ENCODE results near the gene PLPP3. TPM values are rescaled to one million over a fixed set of nuclear protein-coding genes. Genes with fewer than 3 reads are reported as not detected.
A peak's percentile ranks its signal among the peaks of the same experiment; 100 is the strongest.

PLPP3 gene
- total RNA-seq, 1 experiment from 2014 or later, result 26.7 TPM

DNA sequence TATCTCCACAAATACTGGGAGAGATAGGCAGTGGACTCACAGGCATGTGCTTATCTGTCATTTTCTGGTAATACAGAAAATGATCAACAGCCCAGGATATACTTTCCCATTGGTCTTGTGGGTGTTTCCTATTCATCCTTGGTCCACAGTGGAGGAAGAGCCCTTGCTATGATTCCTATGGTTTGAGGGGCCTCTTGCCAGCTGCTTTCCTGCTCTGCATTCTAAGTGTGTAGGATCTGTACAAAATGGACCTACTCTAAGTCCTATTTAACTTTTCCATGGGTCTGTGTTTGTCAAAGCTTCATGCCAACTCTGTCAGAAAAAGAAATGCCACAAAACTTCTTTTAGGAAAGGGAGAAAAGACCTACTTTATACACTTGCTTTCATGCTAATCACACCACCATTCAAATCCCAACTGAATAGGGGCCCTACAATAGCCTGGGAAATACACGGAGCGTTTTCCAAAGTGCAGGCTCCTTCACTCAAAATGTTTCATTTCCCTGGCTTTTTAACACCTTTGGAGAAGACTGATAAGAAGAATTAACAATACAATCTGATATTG lies 16.4 kb downstream of the PLPP3 start:
- no peak overlapping the region for H4K8ac ChIP-seq (replicated peaks; ENCODE audit: insufficient read length, low read depth, low read length)
- no peak overlapping the region for H3K27ac ChIP-seq (ENCODE audit: insufficient read length, low read depth, low read length)
- DNase-seq, result no peak
- WGBS (ENCODE audit: extremely low coverage, insufficient read length, low lambda C conversion rate), result no CpG with 5 or more reads among the region's 2 CpGs
- H3K4me1 Mint-ChIP-seq, result peaks cover 76 to 78% of the 10 kb centered on the region in 2 experiments
- H3K9me3 ChIP-seq (ENCODE audit: control insufficient read depth, low read depth, low read length), result no peaks in the 10 kb centered on the region
- H3K23ac ChIP-seq (ENCODE audit: insufficient read length, low read depth, low read length), result no peak overlapping the region
- H3K27ac Mint-ChIP-seq, result peak overlapping the region; percentile 71 to 85 (median 83); a peak in 6 of 7 replicates
- H3K9me3 Mint-ChIP-seq, result peaks cover 0 to 5% of the 10 kb centered on the region in 2 experiments; a peak in 1 of 5 replicates
- H3K79me1 ChIP-seq (ENCODE audit: insufficient read depth, low read depth, low read length, poor library complexity, severe bottlenecking), result no peaks in the 10 kb centered on the region
- no peak overlapping the region for H3K18ac ChIP-seq (ENCODE audit: insufficient read length, low read depth, low read length)
- no peak overlapping the region for H3K9ac ChIP-seq (ENCODE audit: extremely low read depth, insufficient read length, low read length)
- H3K14ac ChIP-seq (ENCODE audit: insufficient read depth, low read length), result no peak overlapping the region
- peaks cover 31% of the 10 kb centered on the region for H3K4me1 ChIP-seq (ENCODE audit: insufficient read depth, low read length)
- H3K56ac ChIP-seq (ENCODE audit: insufficient read length, low read depth, low read length), result no peak overlapping the region
- H2AFZ ChIP-seq (ENCODE audit: low read length), result no peak overlapping the region
- no peak overlapping the region for H2BK5ac ChIP-seq (ENCODE audit: insufficient read length, low read length)
- peaks cover 5 to 9% (median 7%) of the 10 kb centered on the region in 3 experiments; a peak in 5 of 7 replicates for H3K36me3 Mint-ChIP-seq (ENCODE audit: insufficient read depth in 1 of 3, low read depth in 3 of 3)
- no peak overlapping the region for H2AK5ac ChIP-seq (ENCODE audit: insufficient read length, low read length)
- no peak overlapping the region for H3T11ph ChIP-seq (ENCODE audit: low read length)
- peak overlapping the region in 1 of 2 experiments; percentile 49; a peak in 1 of 5 replicates for H3K4me3 Mint-ChIP-seq
- no peak overlapping the region for H3K4me2 ChIP-seq (ENCODE audit: insufficient read depth, insufficient read length, low read length)
- TF ChIP-seq, protein P1, sequence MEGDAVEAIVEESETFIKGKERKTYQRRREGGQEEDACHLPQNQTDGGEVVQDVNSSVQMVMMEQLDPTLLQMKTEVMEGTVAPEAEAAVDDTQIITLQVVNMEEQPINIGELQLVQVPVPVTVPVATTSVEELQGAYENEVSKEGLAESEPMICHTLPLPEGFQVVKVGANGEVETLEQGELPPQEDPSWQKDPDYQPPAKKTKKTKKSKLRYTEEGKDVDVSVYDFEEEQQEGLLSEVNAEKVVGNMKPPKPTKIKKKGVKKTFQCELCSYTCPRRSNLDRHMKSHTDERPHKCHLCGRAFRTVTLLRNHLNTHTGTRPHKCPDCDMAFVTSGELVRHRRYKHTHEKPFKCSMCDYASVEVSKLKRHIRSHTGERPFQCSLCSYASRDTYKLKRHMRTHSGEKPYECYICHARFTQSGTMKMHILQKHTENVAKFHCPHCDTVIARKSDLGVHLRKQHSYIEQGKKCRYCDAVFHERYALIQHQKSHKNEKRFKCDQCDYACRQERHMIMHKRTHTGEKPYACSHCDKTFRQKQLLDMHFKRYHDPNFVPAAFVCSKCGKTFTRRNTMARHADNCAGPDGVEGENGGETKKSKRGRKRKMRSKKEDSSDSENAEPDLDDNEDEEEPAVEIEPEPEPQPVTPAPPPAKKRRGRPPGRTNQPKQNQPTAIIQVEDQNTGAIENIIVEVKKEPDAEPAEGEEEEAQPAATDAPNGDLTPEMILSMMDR (conservative IDR thresholded peaks at IDR 0.05), result no peak
- H4K91ac ChIP-seq (ENCODE audit: insufficient read length, low read depth, low read length), result no peak overlapping the region
- no peaks in the 10 kb centered on the region for H3K27me3 ChIP-seq (ENCODE audit: insufficient read depth, low read length)
- no peak overlapping the region for H2BK120ac ChIP-seq (ENCODE audit: low read depth, low read length, poor library complexity, severe bottlenecking)
- H2BK12ac ChIP-seq (ENCODE audit: insufficient read length, low read depth, low read length), result no peak overlapping the region
- H2BK15ac ChIP-seq (ENCODE audit: low read depth, low read length), result no peak overlapping the region
- no peak overlapping the region for H2BK20ac ChIP-seq (ENCODE audit: low read depth, low read length, poor library complexity, severe bottlenecking)
- no peaks in the 10 kb centered on the region for H3K23me2 ChIP-seq (ENCODE audit: insufficient read length, low read depth, low read length, poor library complexity, severe bottlenecking)
- no peaks in the 10 kb centered on the region for H4K20me1 ChIP-seq (ENCODE audit: control insufficient read depth, insufficient read depth, insufficient read length)
- peaks cover 27% of the 10 kb centered on the region; the same call in 1 of the 2 replicates for H3K79me2 ChIP-seq (ENCODE audit: insufficient read depth, low read length)
- H3K27me3 Mint-ChIP-seq (ENCODE audit: low read depth), result no peaks in the 10 kb centered on the region
- H4K5ac ChIP-seq (ENCODE audit: insufficient read length, low read depth, low read length), result no peak overlapping the region
- H3K4ac ChIP-seq (ENCODE audit: low read depth, low read length), result no peak overlapping the region

Measured in H9 (cell line).